Testis (tissue), 2 donors: Measurements from ENCODE around the gene DVL1.

ENCODE experiments used
- POLR2A ChIP-seq: fragments of 450-650 bp; IDR thresholded peaks from one replicate; pipeline ENCODE4 v1.6.1; 2017; ENCODE audit warnings: antibody characterized with exemption, mild to moderate bottlenecking, moderate library complexity
- TF ChIP-seq, protein P1 (sequence below), 3 experiments: fragments of 450-650 bp in 2 of 3; fragments of 200-600 bp in 1 of 3; sonication (generic) in 1 of 3; IDR thresholded peaks; one replicate each; pipeline ENCODE4 v1.5.1; 2016 to 2019; ENCODE audit warnings: antibody characterized with exemption in 3 of 3, mild to moderate bottlenecking in 2 of 3, moderate library complexity in 1 of 3

- TF ChIP-seq, protein P1, sequence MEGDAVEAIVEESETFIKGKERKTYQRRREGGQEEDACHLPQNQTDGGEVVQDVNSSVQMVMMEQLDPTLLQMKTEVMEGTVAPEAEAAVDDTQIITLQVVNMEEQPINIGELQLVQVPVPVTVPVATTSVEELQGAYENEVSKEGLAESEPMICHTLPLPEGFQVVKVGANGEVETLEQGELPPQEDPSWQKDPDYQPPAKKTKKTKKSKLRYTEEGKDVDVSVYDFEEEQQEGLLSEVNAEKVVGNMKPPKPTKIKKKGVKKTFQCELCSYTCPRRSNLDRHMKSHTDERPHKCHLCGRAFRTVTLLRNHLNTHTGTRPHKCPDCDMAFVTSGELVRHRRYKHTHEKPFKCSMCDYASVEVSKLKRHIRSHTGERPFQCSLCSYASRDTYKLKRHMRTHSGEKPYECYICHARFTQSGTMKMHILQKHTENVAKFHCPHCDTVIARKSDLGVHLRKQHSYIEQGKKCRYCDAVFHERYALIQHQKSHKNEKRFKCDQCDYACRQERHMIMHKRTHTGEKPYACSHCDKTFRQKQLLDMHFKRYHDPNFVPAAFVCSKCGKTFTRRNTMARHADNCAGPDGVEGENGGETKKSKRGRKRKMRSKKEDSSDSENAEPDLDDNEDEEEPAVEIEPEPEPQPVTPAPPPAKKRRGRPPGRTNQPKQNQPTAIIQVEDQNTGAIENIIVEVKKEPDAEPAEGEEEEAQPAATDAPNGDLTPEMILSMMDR (IDR thresholded peaks at IDR 0.05), result peak; percentile 37 to 52 (median 44)
- no peak for TF ChIP-seq POLR2A
These were observed at the start of gene DVL1 for GRCh38 chr1:1349256-1350012.
